Measurements from ENCODE around the gene YBX1.
"Not testable (repeated sequence)": the region's sequence is repeated elsewhere in the genome, so short reads cannot be mapped to it uniquely, and the experiment has no call there.

Gene YBX1

GRCh38 chr1:42681741-42682483 lies at the start of gene YBX1:
YBX1 (plus strand) TSS chr1:42682418; CDS start chr1:42682566, 148 bp downstream.
- DNase-seq, result peak; percentile 93

- DNase-seq, result no peak
Observed at GRCh38 chr1:42639116-42639515, 43.1 kb upstream of the YBX1 start.

GRCh38 chr1:42646056-42646455 lies 36.2 kb upstream of the YBX1 start:
- no peak for DNase-seq

- no peak for DNase-seq
Observed at GRCh38 chr1:42657201-42657600, 25.0 kb upstream of the YBX1 start.

- DNase-seq, result peak; percentile 94
Observed at GRCh38 chr1:42657981-42658876, 24.0 kb upstream of the YBX1 start, which contains the start of gene PPIH. PPIH (plus strand) TSS chr1:42658423; CDS start chr1:42658447, 24 bp downstream.

- DNase-seq, result no peak
Observed at GRCh38 chr1:42658877-42659337, 23.3 kb upstream of the YBX1 start.

GRCh38 chr1:42660907-42661500 lies 21.2 kb upstream of the YBX1 start:
- DNase-seq, result no peak

GRCh38 chr1:42669936-42670335 lies 12.3 kb upstream of the YBX1 start:
- DNase-seq, result no peak

- no peak for DNase-seq
Observed at GRCh38 chr1:42670425-42670824, 11.8 kb upstream of the YBX1 start.

GRCh38 chr1:42674214-42674613 lies 8.0 kb upstream of the YBX1 start:
- no peak for DNase-seq

- DNase-seq, result no peak
Observed at GRCh38 chr1:42674682-42675081, 7.5 kb upstream of the YBX1 start.

GRCh38 chr1:42675467-42675866 lies 6.8 kb upstream of the YBX1 start:
- no peak for DNase-seq

- no peak for DNase-seq
Observed at GRCh38 chr1:42676534-42677087, 5.6 kb upstream of the YBX1 start.

- DNase-seq, result no peak
Observed at GRCh38 chr1:42679364-42679983, 2.7 kb upstream of the YBX1 start.

- DNase-seq, result no peak
Observed at GRCh38 chr1:42680055-42680454, 2.2 kb upstream of the YBX1 start.

- no peak for DNase-seq
Observed at GRCh38 chr1:42680921-42681683, 1.1 kb upstream of the YBX1 start.

GRCh38 chr1:42682484-42682738 lies 193 bp downstream of the YBX1 start:
- not testable (repeated sequence) for DNase-seq

GRCh38 chr1:42682739-42683531 lies 717 bp downstream of the YBX1 start:
- DNase-seq, result peak; percentile 55

GRCh38 chr1:42684139-42684538 lies 1.9 kb downstream of the YBX1 start:
- DNase-seq, result peak; percentile 9

GRCh38 chr1:42686418-42686817 lies 4.2 kb downstream of the YBX1 start:
- DNase-seq, result no peak

GRCh38 chr1:42689912-42690311 lies 7.7 kb downstream of the YBX1 start:
- no peak for DNase-seq

Data from activated CD4-positive, alpha-beta T cell treated with anti-CD3 and anti-CD28 coated beads, Interleukin-2, amount 50 U/mL, for 1 hour (primary cell).